ENCODE results near the gene PTPRQ.
"Not testable (repeated sequence)": the region's sequence is repeated elsewhere in the genome, so short reads cannot be mapped to it uniquely, and the experiment has no call there.

PTPRQ gene

GRCh38 chr12:80443974-80444666, at the start of gene PTPRQ:
PTPRQ (plus strand) TSS chr12:80444235; CDS start chr12:80444346, 111 bp downstream.
- DNase-seq (ENCODE audit: low spot score): no peak

- peak; percentile 50 for DNase-seq (ENCODE audit: low spot score)
These were observed 43.5 kb upstream of the PTPRQ start for GRCh38 chr12:80400571-80400991.

DNA sequence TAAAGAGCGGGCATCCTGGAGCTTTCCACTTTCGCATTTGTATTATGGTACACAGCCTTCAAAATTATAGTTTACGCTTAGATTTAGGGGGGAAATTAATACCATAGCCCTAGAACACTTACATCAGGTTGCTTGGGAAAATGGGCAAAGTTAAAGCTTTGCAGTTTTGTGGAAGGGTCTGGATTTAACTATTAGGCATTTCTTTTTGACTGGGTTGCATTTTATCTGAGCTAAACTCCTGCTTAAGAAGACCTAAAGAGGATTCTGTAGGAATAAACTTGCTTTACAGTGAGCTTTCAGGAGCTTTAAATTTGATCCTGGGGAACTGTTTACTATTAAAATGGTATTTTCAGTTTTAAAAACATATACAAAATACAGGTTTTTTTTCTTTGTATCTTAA, 42.8 kb upstream of the PTPRQ start:
- DNase-seq (ENCODE audit: low spot score): no peak

- DNase-seq (ENCODE audit: low spot score): no peak
These were observed 39.4 kb upstream of the PTPRQ start for GRCh38 chr12:80404629-80405028.

GRCh38 chr12:80406253-80406652, 37.8 kb upstream of the PTPRQ start:
- DNase-seq (ENCODE audit: low spot score): no peak

DNA sequence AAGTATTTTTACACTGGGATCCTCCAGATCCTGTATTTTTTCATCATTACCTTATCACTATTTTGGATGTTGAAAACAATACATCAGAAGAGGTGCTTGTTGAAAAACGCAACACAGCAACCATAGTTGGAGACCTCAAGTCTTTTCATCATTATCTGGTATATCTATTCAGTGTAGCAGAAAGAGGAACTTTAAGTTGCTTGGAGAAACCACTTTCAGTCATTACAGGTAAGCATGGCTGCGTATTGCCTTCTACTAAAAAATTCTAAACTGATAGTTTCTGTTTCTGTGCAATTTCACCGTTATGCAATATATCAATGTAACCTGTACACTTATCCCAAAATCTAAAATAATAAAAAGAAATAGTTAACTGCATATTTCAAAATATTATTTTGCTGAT, 32.2 kb upstream of the PTPRQ start:
- DNase-seq (ENCODE audit: low spot score): no peak

DNA sequence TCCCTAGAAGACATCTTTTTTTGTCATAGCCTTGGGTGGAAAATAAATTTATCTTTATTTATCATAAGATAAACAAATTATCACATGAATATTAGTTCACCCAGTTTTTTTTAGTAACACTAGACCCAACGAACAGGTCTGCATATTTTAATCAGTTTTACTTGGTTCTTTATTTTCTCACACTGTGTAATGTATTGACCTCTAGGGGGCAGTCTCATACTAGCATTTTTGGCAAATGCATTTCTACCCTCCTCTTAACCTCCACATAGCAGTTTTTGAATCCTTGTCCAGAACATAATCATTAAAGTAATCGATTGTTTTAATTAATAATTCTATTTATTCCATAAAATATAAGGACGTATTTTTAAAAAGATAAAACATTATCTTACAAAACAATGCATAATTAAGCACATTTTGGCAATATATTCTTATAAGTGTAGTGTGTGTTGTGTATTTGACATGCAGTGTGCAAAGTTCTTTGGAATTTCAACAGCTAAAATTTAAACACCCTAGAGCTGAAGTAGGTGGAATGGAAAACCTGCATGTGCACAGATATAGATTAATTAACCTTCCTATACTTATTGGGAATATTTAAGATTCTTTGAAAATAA, 31.6 kb upstream of the PTPRQ start:
- peak; percentile 35 for DNase-seq (ENCODE audit: low spot score)

DNA sequence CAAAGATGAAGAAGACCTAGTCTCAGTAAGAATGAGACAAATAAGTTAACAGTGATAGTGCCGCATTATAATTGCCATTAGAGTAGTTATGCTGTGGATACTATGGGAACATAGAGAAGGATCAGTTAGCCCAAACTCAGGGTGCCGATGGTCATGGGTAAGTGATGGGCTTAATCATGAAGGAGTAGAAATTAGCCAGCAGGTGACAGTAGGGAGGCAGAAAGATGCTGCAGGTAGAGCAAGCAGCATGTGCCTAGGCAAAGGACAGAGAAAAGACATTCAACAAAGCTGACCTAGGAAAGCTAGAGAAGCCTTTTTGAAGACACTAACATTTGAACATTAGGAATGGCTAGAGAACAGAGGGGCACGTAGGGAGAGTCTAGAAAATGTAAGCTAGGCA, 30.6 kb upstream of the PTPRQ start:
- DNase-seq (ENCODE audit: low spot score): no peak

GRCh38 chr12:80415466-80415865, 28.6 kb upstream of the PTPRQ start:
- no peak for DNase-seq (ENCODE audit: low spot score)

- DNase-seq (ENCODE audit: low spot score): no peak
These were observed 24.4 kb upstream of the PTPRQ start for GRCh38 chr12:80419644-80420043.

- DNase-seq (ENCODE audit: low spot score): no peak
These were observed 24.0 kb upstream of the PTPRQ start for GRCh38 chr12:80420075-80420474.

DNA sequence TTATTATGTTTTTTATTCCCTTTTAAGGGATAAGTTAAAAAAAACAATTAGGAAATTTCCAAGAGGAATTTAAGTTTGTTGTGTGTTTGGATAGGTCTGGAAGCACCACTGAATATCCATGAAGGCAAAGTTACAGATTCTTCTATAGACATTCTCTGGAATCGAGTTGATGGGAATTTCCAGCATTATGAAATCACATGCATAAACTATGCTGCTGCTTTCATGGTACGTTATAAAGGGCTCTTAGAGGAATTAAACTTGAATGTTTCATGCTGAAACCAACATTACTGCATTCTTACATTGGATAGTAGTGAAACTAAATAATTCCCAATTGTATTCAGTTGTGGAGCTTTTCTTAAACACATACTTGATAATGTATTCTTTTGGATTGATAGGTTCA, 21.5 kb upstream of the PTPRQ start:
- DNase-seq (ENCODE audit: low spot score): no peak

DNA sequence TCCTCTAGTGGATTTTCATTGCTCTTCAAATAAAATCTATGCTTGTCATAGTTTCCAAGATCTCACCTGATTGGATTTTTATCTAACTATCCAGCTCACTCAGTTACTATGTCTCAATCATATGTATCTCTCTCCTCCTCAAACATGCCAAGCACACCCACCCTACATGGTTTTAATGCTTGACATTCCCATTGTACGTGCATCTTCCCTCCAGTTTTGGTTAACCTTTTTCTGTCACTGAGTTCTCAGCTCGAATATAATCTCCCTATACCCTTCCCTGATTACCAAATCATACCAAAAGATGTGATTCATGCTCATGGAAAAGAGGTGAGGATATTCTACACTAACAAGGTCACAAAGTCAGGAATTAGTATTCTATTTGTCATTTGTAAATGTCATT, 12.0 kb upstream of the PTPRQ start:
- no peak for DNase-seq (ENCODE audit: low spot score)

GRCh38 chr12:80441921-80442320, 2.1 kb upstream of the PTPRQ start:
- DNase-seq (ENCODE audit: low spot score): no peak

DNA sequence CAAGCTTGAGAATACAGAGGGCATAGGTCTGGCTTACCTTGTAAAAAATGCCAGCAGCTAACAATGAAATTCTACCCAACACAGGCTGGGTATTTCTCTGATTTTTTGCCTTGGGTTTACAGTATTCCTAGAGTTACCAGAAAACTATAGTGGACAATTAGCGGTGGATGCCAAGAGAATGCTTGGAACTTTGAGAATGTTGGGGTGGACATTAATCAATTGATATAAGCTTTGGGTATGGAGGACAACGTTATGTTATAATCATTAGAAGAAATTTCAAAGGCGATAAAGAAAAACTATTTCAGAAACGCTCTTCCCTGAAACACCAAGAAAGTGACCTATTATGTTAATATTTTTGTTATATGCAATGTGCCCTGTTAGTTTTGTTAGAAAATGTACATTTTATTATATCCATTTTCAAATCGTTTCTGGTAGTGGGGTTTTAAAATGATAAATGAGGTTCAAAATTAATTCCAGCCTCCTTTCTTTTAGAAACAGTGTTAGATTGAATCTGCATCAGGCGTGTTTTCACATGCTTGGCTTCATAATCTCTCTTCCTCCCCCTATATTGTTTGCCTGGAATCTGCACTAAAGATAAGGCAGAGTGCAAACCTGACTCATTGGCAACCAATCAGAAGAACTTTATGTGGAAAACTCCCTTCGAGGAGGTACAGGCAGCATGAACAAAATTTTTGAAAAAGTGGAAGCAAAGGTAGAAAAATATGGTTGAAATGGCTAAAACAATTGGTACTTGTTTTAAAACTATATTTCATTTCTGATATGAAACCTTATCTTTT, 1.4 kb upstream of the PTPRQ start:
- DNase-seq (ENCODE audit: low spot score): no peak

- no peak for DNase-seq (ENCODE audit: low spot score)
These were observed 1.2 kb downstream of the PTPRQ start for GRCh38 chr12:80445083-80445793.

DNA sequence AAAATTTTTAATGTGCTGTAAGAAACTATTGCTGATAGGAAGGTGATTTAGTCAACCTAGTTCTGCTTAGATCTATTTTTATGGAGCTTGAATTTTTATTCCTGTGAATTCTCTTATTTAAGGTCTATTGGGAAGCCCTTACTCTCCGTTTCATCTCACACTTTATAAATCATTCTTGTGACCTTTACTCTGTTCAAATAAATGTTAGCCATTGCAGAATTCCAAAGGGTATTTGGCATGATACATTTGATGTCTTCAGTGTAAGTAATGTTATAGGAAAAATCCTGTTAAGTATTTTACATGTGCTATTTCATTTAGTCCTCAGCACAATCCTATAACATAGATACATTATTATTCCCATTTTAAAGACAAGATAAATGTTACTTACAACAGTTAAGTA, 12.5 kb downstream of the PTPRQ start:
- DNase-seq (ENCODE audit: low spot score): no peak

- DNase-seq (ENCODE audit: low spot score): no peak
These were observed 16.9 kb downstream of the PTPRQ start for GRCh38 chr12:80460972-80461371.

GRCh38 chr12:80461851-80462250, 17.8 kb downstream of the PTPRQ start:
- DNase-seq (ENCODE audit: low spot score): not testable (repeated sequence)

DNA sequence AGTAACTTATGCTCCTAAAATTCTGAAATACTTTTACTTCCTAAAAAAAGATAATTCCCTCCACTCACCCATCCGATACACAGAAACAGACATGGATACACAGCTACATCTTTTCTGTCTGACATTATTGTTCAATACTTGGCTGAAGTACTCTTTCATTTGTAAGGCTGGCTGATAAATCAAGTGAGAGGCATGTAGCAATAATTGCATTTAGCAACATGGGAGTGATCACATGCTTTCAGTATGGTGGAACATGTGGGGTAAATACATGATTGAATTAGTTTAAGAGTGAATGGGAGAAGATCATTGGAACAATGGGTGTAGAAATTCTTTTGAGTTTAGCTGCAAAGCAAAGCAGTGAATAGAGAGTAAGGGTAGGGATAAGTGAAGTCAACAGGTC, 25.6 kb downstream of the PTPRQ start:
- DNase-seq (ENCODE audit: low spot score): no peak

DNA sequence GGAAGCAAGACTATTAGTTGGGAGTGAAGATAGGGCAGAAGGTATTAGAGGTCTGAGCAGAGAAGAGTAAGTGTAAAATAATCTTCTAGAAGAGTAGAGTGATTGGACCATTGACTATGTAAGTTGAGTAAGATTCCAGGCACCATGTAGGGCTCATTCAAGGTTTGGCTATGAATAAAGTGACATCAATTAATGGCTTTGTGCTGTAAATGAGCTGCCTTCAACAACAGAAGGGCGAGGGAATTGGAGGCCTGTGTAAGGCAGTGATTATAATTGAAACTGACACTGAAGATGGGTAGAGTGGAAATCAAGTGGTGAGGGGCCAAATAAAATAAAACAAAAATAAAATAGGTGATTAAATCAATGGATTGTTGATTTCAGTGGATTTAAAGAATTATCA, 26.4 kb downstream of the PTPRQ start:
- no peak for DNase-seq (ENCODE audit: low spot score)

- DNase-seq (ENCODE audit: low spot score): no peak
These were observed 28.2 kb downstream of the PTPRQ start for GRCh38 chr12:80472236-80472635.

All from Ammon's horn (tissue), 1 donor.